Renal cortex interstitium (tissue), 11 donors: Measurements from ENCODE around the gene MAT2A. TPM values are rescaled to one million over a fixed set of nuclear protein-coding genes. Genes with fewer than 3 reads are reported as not detected.

Source experiments
- DNase-seq, 11 donors: peaks; one replicate each; pipeline ENCODE4 v3.0.0-alpha.2; 2013; ENCODE audit warnings: low read depth in 9 of 11, low spot score in 4 of 11; ENCODE audit errors: extremely low read depth in 1 of 11
- polyA plus RNA-seq, 3 donors: library from polyadenylated mRNA; unstranded; fragments of 120-200 nt; gene quantifications; one replicate each; pipeline ENCODE4 v1.2.1, GENCODE V29; 2013; ENCODE audit not compliant: insufficient read length in 3 of 3

The MAT2A gene
- polyA plus RNA-seq, 3 donors = 339 to 393 (median 381) TPM

DNA sequence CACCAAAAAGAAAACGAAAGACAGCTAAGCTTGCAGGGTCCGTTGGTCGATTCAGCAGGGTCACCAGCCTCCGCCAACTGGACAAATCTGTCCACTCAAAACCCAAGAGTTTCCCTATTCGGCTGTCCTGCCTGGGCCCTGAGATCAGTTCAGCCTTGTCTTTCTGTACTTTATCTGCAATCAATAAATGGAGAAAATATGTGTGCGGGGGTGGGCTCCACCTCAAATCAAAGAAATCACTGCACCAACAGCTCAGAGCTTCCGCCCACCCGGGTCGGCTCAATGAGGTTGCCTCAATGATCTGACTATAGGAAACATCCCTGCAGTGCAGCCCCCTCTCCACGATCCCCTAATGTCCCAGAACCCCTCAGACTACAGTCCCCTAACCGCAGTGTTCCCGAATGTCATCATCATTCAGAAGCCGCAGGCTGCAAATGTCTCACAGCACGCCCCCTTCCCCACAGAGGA is 21.9 kb downstream of the MAT2A start:
- DNase-seq = no peak

GRCh38 chr2:85561280-85562212 is 22.6 kb downstream of the MAT2A start, which contains the start of gene GGCX:
GGCX (minus strand) TSS chr2:85561493; CDS start chr2:85561428, 65 bp downstream.
- DNase-seq = peak; percentile 87 to 96 (median 94)

GRCh38 chr2:85564144-85564563 is 25.2 kb downstream of the MAT2A start:
- no peak for DNase-seq

- no peak for DNase-seq
Observed at GRCh38 chr2:85566265-85566664, 27.3 kb downstream of the MAT2A start.

DNA sequence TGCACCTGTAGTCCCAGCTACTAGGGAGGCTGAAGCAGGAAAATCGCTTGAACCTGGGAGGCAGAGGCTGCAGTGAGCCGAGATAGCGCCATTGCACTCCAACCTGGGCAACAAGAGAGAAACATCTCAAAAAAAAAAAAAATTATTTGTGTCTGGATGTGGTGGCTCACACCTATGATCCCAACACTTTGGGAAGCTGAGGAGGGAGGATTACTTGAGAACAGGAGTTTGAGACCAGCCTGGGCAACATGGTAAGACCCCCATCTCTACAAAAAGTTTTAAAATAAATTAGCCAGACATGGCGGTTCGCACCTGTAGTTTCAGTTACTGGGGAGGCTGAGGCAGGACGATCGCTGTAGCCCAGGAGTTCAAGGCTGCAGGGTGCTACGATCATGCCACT is 36.8 kb downstream of the MAT2A start:
- DNase-seq = no peak

- no peak for DNase-seq
Observed at GRCh38 chr2:85577063-85577385, 38.1 kb downstream of the MAT2A start.

DNA sequence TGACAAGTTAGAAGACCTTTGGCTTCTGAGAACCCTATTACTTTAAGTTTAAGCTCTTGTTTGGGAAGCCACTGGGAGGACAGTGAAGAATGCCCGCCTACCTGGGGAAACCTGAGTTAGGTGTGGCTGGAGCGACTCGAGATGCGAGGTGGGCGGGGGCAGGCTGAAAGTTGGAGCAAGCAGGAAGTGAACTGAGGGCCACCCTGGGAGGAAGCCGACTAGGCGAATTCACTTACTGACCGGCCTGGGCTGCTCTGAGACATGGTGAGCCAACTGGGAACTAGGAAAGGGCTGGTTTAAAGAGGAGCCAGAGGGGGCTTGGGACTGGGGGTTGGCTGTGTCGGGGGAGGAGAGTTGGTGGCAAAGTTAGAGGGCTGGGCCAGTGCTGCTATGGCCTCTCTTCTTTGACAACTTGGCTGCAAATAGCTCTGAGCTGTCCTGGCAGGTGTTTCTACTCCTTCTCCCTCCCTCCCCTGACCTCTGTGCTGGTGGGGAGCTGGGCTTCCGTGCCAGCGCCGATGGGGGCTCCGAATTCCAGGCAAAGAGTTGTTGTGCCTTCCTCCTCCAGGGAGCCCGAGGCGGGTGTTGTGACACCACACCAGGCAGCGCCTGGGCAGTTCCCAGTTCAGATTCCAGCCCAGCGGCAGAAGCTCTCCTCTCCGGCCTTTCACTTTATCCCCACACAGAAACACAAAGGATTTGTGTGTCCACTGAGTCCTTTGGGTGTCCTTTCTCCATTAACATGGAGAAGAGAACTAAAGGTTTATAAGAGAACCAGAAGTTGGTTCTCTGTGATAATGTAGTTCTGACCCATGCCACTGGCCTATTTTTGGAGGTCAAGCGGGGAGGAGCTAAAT is 38.6 kb downstream of the MAT2A start, which contains the start of gene VAMP8:
Gene VAMP8 (plus strand): TSS at position 201 of the 857 bp plus-strand sequence. CDS start 61 bp downstream, at position 262.
- DNase-seq = peak in 1 of 11 donors; percentile 52

- DNase-seq = no peak
Observed at GRCh38 chr2:85578243-85579180, 39.5 kb downstream of the MAT2A start.

- DNase-seq = peak in 1 of 11 donors; percentile 36
Observed at GRCh38 chr2:85579266-85579935, 40.4 kb downstream of the MAT2A start.

- DNase-seq = no peak
Observed at GRCh38 chr2:85580206-85580605, 41.2 kb downstream of the MAT2A start.

DNA sequence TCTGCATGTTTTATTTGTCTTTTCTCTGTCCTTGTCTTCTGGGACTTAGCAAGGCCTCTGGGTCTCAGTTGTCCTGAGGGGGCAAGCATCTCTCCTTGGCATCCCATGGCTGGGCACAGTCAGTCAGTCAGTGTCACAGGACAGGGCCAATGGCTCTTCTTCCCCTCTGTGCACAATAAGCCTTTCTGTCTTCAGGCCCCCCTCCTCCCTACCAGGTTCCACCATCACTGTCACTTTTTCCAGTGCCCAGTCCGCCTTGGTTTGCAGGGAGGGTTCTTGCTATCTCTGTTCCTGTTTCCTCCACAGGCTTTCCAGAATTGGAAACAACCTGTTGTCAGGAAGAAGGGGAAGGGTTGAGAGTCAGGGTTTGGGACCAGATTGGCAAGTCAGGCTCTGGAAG is 43.5 kb downstream of the MAT2A start:
- DNase-seq = no peak

DNA sequence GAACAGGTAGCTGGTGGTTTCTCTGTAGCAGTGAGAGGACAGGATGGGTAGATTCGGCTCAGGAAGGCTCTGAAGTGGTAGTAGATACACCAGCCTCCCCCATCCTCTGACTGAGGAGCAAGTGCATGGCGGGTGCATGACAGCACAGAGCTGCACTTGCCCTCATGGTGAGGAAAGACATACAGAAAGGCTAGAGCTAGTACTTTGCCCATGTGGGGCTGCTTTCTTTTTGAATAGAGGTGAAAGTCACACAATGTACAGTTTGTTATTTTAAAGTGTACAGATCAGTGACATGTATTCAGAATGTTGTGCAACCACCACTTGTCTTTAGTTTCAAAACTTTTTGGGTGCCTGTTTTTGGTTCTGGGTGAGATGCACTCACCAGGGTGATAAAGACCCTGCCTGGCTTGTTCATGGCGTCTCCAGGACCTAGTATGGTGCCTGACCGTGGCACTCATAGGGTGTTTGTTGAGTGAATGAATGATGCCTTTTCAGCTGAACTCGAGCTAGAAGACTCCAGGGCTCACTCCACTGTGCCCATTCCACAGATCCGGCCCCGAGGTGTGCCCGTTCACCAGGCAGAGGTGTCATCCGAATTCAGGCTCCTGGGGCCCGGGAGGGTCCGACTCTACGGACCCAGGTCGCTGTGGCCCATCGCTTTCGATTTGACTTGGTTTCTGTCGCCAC is 44.8 kb downstream of the MAT2A start:
- DNase-seq = no peak

DNA sequence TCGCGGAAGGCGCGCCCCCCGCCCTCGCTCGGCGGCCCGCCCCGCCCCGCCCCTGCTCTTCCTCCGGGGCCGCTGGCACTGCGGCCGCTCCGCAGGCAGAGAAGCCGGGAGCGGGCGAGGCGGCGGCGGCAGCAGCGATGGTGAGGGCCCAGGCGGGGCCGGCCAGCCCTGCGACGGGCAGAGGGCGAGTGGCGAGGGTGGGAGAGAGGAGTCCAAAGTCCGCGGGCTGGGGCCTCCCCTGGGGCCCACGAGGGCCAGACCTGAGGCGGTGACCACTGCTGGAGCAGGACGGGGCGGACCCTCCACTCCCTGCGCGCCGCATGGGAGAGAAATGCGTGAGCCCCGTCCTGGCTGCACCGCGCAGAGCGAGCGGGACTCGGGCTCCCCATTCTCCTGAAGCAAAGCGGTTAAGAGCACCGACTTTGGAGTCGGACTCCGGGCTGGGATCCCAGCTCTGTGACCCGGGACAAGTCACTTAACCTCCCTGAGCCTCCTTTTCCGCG is 45.4 kb downstream of the MAT2A start, which contains the start of gene VAMP5:
Gene VAMP5 (plus strand): TSS at position 78 of the 503 bp plus-strand sequence. CDS start 60 bp downstream, at position 138.
- DNase-seq = peak in 1 of 11 donors; percentile 41

DNA sequence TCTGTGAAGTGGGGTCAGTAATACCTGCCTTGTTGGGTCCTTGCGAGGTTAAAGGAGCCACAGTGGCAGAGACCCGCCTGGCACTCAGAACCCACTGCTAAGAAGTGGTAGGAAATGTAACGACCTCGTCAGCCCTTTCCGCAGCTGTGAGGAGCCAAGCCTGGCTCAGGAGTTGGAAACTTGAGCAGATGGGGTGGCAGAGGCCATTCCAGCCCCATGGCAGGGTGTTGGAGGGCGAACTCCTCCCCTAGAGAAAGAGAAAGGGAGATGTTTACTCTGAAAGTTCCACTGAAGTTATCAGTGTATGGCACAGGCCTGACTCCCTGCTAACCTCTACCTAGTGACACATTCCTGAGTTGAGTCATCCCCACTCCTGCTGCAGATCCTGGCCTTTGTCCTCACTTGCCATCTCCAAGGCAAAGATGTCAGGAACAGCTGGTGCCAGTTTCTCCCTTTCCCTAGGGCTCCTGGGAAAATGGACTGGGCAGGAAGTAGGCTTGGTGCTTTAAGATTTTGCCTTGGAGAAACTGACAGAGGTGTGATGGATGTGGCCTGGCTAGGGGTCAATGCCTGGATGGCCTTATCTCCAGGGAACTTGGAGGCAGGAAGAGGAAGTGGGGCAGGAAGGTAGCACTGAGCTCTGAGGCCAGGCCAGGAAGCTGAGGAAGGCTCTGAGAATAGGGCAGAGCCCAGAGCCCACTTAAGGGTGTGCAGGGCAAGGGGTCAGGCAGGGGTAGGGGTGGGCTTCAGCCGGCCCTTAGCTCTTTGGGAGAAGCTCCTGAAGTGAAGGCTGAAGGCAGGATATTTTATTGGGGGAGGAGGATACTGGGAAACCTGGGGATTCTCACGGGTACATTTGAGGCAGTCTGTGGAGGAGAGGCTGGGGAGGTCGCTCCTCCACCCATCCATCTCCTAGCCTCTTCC is 46.2 kb downstream of the MAT2A start:
- DNase-seq = peak in 2 of 11 donors; percentile 33 to 63

DNA sequence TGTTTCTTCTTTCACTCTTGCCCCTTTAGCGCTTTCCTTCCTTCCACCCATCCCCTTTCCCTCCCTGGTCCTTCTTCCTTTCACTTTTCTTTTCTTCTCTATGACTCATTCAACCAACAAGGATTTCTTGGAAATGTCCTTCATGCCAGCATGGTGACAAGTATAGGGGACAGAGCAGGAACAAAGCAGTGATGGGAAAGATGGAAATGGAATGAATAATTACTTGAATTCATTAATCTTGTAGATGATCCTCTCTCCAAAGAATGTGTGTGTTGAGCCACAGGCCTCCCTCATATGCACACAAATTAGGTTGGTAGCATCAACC is 46.8 kb downstream of the MAT2A start:
- no peak for DNase-seq

DNA sequence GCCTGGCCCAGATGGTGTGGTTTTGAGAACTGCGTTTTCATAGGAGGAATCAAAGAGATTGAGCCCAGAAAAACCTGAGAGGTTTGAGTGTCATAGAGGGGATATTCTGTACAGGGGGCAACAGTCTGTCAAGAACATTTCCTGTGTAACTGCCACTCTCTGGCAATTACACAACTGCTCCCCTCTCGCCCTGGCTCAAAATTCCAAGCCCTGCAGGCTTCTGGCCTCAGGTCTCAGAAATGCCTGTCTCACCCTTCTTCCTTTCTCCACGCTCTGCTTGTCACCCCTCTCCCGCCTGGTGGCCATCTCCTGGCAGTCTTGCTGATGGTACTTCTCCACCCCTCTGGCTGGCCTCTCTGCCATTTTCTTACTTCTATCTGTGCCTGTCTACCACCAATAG is 49.3 kb downstream of the MAT2A start:
- no peak for DNase-seq
